Adipocyte (in vitro differentiated cells): ENCODE measurements around the gene DCXR.
"Not testable (repeated sequence)": the region's sequence is repeated elsewhere in the genome, so short reads cannot be mapped to it uniquely, and the experiment has no call there.

Experiments used
- DNase-seq: peaks from one replicate; pipeline ENCODE4 v3.0.0-alpha.2; 2015; ENCODE audit warnings: low read depth
- H3K27me3 ChIP-seq: replicated peaks from 2 replicates; pipeline ENCODE4 v1.7.0; 2013; ENCODE audit warnings: mild to moderate bottlenecking, low read length, moderate library complexity; ENCODE audit not compliant: control insufficient read depth, insufficient read depth
- H3K36me3 ChIP-seq: 2 replicates; pipeline ENCODE4 v1.7.0; 2013; ENCODE audit warnings: low read length, mild to moderate bottlenecking, moderate library complexity; ENCODE audit not compliant: control insufficient read depth, insufficient read depth, severe bottlenecking
- H3K4me1 ChIP-seq: 2 replicates; pipeline ENCODE4 v1.7.0; 2013; ENCODE audit warnings: mild to moderate bottlenecking, low read length, moderate library complexity; ENCODE audit not compliant: control insufficient read depth, insufficient read depth
- H3K4me3 ChIP-seq: 2 replicates; pipeline ENCODE4 v1.7.0; 2013; ENCODE audit warnings: mild to moderate bottlenecking, low read length, moderate library complexity
- H3K9ac ChIP-seq: 2 replicates; pipeline ENCODE4 v1.7.0; 2013; ENCODE audit warnings: mild to moderate bottlenecking, low read length, moderate library complexity
- H3K9me3 ChIP-seq: 2 replicates; pipeline ENCODE4 v1.7.0; 2013; ENCODE audit warnings: mild to moderate bottlenecking, low read length, moderate library complexity; ENCODE audit not compliant: control insufficient read depth

DCXR gene

GRCh38 chr17:82043507-82043906 is 6.0 kb upstream of the DCXR start:
- Histone ChIP-seq H3K9me3 (no peaks in the 10 kb centered on the region), H3K4me3 (no peak overlapping the region)
- DNase-seq, result no peak

DNA sequence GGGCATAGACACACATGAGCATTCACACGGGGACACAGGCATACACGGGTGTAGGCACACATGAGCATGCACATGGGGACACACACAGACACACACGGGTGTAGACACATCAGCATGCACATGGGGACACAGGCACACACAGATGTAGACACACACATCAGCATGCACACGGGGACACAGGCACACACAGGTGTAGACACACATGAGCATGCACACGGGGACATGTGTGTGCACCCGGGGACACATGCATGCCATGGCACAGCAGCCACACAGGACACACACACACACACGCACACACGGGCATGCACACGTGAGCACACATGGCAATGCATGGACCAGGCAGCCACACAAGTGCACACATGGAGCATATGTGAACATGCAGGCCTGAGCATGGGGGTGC is 5.2 kb upstream of the DCXR start:
- Histone ChIP-seq H3K27me3 (no peaks in the 10 kb centered on the region), H3K9me3 (no peaks in the 10 kb centered on the region), H3K9ac (no peak overlapping the region), H3K4me3 (no peak overlapping the region), H3K4me1 (no peaks in the 10 kb centered on the region), H3K36me3 (peaks cover 12% of the 10 kb centered on the region)
- DNase-seq, result no peak

More at GRCh38 chr17:82043507-82043906, 6.0 kb upstream of the DCXR start:
- Histone ChIP-seq H3K9ac (no peak overlapping the region), H3K27me3 (no peaks in the 10 kb centered on the region), H3K4me1 (no peaks in the 10 kb centered on the region), H3K36me3 (peaks cover 15% of the 10 kb centered on the region)

GRCh38 chr17:82041144-82041814 is 3.8 kb upstream of the DCXR start:
- H3K9me3 ChIP-seq, result no peaks in the 10 kb centered on the region
- H3K4me1 ChIP-seq, result peaks cover 3% of the 10 kb centered on the region
- DNase-seq, result no peak
- H3K36me3 ChIP-seq, result no peaks in the 10 kb centered on the region
- no peaks in the 10 kb centered on the region for H3K27me3 ChIP-seq
- H3K9ac ChIP-seq, result no peak overlapping the region
- H3K4me3 ChIP-seq, result no peak overlapping the region

- no peak overlapping the region for H3K4me3 ChIP-seq
- H3K36me3 ChIP-seq, result no peaks in the 10 kb centered on the region
- H3K9me3 ChIP-seq, result no peaks in the 10 kb centered on the region
- H3K9ac ChIP-seq, result no peak overlapping the region
- DNase-seq, result no peak
- no peaks in the 10 kb centered on the region for H3K27me3 ChIP-seq
- H3K4me1 ChIP-seq, result peaks cover 8% of the 10 kb centered on the region
These were observed 2.3 kb upstream of the DCXR start for GRCh38 chr17:82039695-82040299.

- H3K36me3 ChIP-seq, H3K4me1 ChIP-seq, H3K9me3 ChIP-seq, H3K4me3 ChIP-seq, H3K27me3 ChIP-seq, DNase-seq, H3K9ac ChIP-seq: not testable (repeated sequence)
These were observed 1.4 kb upstream of the DCXR start for GRCh38 chr17:82038796-82039409.

DNA sequence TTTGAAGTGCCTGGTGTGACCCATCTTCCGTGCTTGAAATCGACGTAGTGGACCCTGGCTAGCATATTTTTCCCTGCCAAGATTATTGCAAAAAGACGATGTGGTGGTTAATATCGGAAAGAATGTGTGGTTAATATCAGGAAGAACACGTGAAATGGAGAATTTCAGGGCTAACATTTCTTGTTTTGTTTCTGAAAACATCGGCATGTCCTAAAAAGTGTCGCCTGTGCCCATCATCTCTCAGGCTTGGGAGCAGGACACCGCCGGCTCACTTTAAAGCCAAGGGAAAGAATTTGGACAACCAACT is 345 bp upstream of the DCXR start:
- Histone ChIP-seq H3K9me3 (no peaks in the 10 kb centered on the region), H3K36me3 (no peaks in the 10 kb centered on the region), H3K4me1 (peaks cover 8% of the 10 kb centered on the region), H3K4me3 (peak overlapping the region; percentile 90), H3K9ac (peak overlapping the region; percentile 9), H3K27me3 (no peaks in the 10 kb centered on the region)
- no peak for DNase-seq

DNA sequence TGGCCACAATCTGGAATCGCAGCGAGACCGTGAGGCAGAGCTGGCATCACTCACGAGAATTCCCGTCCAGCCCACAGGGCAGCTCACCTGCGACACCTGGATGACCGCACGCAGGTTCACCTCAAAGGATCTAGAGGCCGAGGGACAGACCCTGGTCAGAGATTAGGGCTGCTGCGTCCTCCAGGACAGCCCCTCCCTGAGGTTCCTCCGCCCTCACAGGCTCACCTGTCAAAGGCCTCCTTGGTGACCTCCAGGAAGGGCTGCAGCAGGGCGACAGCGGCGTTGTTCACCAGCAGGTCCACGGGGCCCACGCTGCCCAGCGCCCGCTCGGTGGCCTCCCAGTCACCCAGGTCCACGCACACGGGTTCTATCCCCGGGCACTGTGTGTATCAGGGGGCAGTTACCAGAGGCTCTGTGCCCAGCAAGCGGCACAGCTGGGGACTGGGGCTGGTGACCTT is 834 bp downstream of the DCXR start:
- H3K27me3 ChIP-seq, result no peaks in the 10 kb centered on the region
- no peaks in the 10 kb centered on the region for H3K9me3 ChIP-seq
- H3K4me1 ChIP-seq, result peaks cover 8% of the 10 kb centered on the region
- H3K9ac ChIP-seq, result peak overlapping the region; percentile 91
- DNase-seq, result no peak
- H3K4me3 ChIP-seq, result peak overlapping the region; percentile 90
- no peaks in the 10 kb centered on the region for H3K36me3 ChIP-seq

DNA sequence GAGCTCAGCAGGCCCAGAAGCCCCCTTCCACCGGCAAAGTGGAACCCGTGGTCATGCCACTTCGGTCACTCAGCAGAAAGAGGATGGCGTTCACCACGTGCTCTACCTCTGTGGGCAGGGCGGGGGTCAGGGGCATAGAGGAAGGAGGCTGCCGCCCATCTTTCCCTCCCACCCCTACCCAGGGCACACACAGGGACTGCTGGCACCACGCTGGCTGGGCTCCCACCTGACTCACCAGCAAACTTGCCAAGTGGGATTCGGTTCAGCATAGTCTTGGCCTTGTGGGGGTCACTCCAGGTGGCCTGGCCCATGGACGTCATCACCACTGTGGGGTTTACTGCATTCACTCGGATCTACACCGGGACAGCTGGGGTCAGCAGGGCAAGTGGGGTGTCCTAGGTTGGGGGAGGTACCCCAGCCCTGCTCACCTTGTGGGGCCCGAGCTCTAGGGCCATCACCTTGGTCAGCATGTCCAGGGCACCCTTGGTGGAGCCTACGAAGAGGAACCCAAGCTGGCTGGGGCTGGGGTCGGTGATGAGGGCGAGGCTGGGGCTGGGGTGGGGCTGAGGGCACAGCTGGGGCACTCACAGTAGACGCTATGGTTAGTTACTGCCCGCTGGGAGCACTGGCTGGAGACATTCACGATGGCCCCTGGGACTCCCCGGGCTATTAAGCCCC is 1.4 kb downstream of the DCXR start:
- no peaks in the 10 kb centered on the region for H3K36me3 ChIP-seq
- no peaks in the 10 kb centered on the region for H3K9me3 ChIP-seq
- DNase-seq, result no peak
- H3K9ac ChIP-seq, result peak overlapping the region; percentile 91
- no peaks in the 10 kb centered on the region for H3K27me3 ChIP-seq
- H3K4me1 ChIP-seq, result peaks cover 8% of the 10 kb centered on the region
- H3K4me3 ChIP-seq, result peak overlapping the region; percentile 90

DNA sequence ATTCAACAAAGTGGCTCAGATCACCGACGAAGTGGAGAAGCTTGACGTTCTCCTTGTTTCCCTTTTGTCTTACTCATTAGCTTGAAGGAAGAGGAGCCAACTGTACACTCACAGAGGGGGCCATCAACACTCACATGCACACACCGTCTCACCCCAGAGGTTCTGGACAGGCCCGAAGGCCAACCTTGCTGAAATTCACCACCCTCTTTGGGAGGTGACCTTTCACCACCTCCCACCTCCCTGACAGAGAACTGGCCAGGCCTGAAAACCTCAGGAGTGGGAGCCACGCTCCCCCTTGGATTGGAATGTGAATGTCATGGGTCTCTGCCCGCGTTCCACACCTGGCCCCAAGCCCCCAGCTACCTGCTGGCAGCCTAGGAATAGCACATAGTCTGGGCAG is 2.0 kb downstream of the DCXR start:
- no peaks in the 10 kb centered on the region for H3K27me3 ChIP-seq
- no peaks in the 10 kb centered on the region for H3K36me3 ChIP-seq
- H3K4me1 ChIP-seq, result peaks cover 8% of the 10 kb centered on the region
- no peak overlapping the region for H3K4me3 ChIP-seq
- H3K9ac ChIP-seq, result no peak overlapping the region
- H3K9me3 ChIP-seq, result no peaks in the 10 kb centered on the region
- DNase-seq, result no peak

GRCh38 chr17:82034371-82035011 is 3.0 kb downstream of the DCXR start:
- H3K4me1 ChIP-seq, result peaks cover 15% of the 10 kb centered on the region
- no peak overlapping the region for H3K4me3 ChIP-seq
- H3K36me3 ChIP-seq, result no peaks in the 10 kb centered on the region
- no peaks in the 10 kb centered on the region for H3K27me3 ChIP-seq
- H3K9me3 ChIP-seq, result no peaks in the 10 kb centered on the region
- no peak for DNase-seq
- H3K9ac ChIP-seq, result no peak overlapping the region
